KMS-11 (cell line): ENCODE results near the gene TEP1.

Experiments
- H2AFZ ChIP-seq: fragments of 200-600 bp; sonication (generic); 2 replicates; pipeline ENCODE4 v1.6.1; 2016; ENCODE audit warnings: antibody characterized with exemption, mixed run types, low read depth
- H3K27ac ChIP-seq: fragments of 200-600 bp; sonication (generic); 2 replicates; pipeline ENCODE4 v1.6.1; 2016; ENCODE audit warnings: mild to moderate bottlenecking, mixed run types
- H3K27me3 ChIP-seq: fragments of 200-600 bp; sonication (generic); 2 replicates; pipeline ENCODE4 v1.6.1; 2017; ENCODE audit warnings: mild to moderate bottlenecking, low read depth, mixed run types, moderate library complexity; ENCODE audit not compliant: insufficient read depth
- H3K36me3 ChIP-seq: fragments of 200-600 bp; sonication (generic); 2 replicates; pipeline ENCODE4 v1.6.1; 2017; ENCODE audit warnings: mild to moderate bottlenecking, mixed run types; ENCODE audit not compliant: insufficient read depth
- H3K4me1 ChIP-seq: fragments of 200-600 bp; sonication (generic); 2 replicates; pipeline ENCODE4 v1.6.1; 2016; ENCODE audit warnings: mild to moderate bottlenecking, low read depth, mixed run types; ENCODE audit not compliant: poor library complexity, severe bottlenecking
- H3K4me2 ChIP-seq: fragments of 200-600 bp; sonication (generic); 2 replicates; pipeline ENCODE4 v1.7.0; 2016; ENCODE audit warnings: mild to moderate bottlenecking, mixed run types
- H3K4me3 ChIP-seq: fragments of 200-600 bp; sonication (generic); IDR thresholded peaks from 2 replicates; pipeline ENCODE4 v1.6.1; 2017; ENCODE audit warnings: low read depth, low read length, mixed read lengths; ENCODE audit not compliant: insufficient read depth
- H3K79me2 ChIP-seq: fragments of 200-600 bp; sonication (generic); 2 replicates; pipeline ENCODE4 v1.6.1; 2016; ENCODE audit warnings: low read depth, mixed run types; ENCODE audit not compliant: insufficient read depth
- H3K9ac ChIP-seq: fragments of 200-600 bp; sonication (generic); 2 replicates; pipeline ENCODE4 v1.6.1; 2016; ENCODE audit warnings: mild to moderate bottlenecking, mixed run types
- H4K20me1 ChIP-seq: fragments of 200-600 bp; sonication (generic); 2 replicates; pipeline ENCODE4 v1.6.1; 2016; ENCODE audit warnings: mild to moderate bottlenecking, mixed run types; ENCODE audit not compliant: insufficient read depth
- TF ChIP-seq, protein P1 (sequence below): fragments of 200-600 bp; sonication (generic); conservative IDR thresholded peaks from 2 replicates; pipeline ENCODE4 v1.6.1; 2017; ENCODE audit warnings: low read depth, mild to moderate bottlenecking, antibody characterized with exemption, low read length, moderate library complexity, mixed read lengths

The TEP1 gene

DNA sequence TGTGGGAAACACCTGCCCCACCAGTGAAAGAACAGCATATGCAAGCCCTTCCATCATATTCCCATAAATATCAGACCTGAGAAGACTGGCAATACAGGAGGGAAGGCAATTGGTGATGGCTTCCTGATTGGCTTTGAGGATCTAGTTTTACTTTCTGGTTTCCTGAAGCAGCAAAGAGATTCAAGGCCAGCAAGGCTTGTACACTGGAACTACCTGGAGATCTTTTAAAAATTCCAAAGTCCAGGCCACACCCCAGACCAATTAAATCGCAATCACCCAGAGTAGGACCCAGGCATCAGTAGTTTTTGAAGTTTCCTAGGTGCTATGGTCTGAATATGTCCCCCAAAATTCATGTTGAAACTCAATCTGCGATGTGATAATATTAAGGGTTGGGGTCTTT, 2.9 kb upstream of the TEP1 start:
- Histone ChIP-seq H3K4me2 (peak overlapping the region; percentile 18; the same call in 1 of the 2 replicates), H3K27me3 (no peaks in the 10 kb centered on the region), H4K20me1 (no peaks in the 10 kb centered on the region), H3K79me2 (no peaks in the 10 kb centered on the region; the same call in 1 of the 2 replicates), H3K4me1 (peaks cover 22% of the 10 kb centered on the region), H3K9ac (no peak overlapping the region), H3K27ac (no peak overlapping the region), H3K4me3 (no peak overlapping the region), H2AFZ (peak overlapping the region; percentile 66), H3K36me3 (no peaks in the 10 kb centered on the region)
- TF ChIP-seq, protein P1, sequence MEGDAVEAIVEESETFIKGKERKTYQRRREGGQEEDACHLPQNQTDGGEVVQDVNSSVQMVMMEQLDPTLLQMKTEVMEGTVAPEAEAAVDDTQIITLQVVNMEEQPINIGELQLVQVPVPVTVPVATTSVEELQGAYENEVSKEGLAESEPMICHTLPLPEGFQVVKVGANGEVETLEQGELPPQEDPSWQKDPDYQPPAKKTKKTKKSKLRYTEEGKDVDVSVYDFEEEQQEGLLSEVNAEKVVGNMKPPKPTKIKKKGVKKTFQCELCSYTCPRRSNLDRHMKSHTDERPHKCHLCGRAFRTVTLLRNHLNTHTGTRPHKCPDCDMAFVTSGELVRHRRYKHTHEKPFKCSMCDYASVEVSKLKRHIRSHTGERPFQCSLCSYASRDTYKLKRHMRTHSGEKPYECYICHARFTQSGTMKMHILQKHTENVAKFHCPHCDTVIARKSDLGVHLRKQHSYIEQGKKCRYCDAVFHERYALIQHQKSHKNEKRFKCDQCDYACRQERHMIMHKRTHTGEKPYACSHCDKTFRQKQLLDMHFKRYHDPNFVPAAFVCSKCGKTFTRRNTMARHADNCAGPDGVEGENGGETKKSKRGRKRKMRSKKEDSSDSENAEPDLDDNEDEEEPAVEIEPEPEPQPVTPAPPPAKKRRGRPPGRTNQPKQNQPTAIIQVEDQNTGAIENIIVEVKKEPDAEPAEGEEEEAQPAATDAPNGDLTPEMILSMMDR = no peak

DNA sequence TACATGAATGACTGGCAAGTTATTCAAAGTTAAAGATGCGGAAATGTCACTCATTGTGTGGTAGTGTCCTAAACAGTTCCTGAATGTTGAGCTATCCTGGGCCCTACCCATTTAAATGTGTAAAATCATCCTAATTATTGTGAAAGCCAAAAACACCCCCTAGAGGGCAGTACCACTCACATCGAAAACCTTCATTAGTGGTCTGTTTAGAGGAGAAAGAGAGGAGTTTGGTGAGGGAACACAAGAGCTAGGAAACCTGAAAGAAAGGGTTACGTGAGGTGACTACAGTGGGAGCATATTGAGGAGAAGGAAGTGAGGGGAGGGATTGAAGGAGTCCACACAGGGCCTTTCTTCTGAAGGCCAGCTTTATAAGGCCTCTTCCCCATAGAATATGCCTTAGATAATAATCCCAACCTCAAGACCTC, 2.5 kb upstream of the TEP1 start:
- no peaks in the 10 kb centered on the region for H4K20me1 ChIP-seq
- H3K79me2 ChIP-seq = no peaks in the 10 kb centered on the region; the same call in 1 of the 2 replicates
- H3K36me3 ChIP-seq = no peaks in the 10 kb centered on the region
- H2AFZ ChIP-seq = peak overlapping the region; percentile 66
- H3K27ac ChIP-seq = no peak overlapping the region
- no peak overlapping the region for H3K4me3 ChIP-seq
- H3K9ac ChIP-seq = no peak overlapping the region
- H3K4me1 ChIP-seq = peaks cover 22% of the 10 kb centered on the region
- H3K4me2 ChIP-seq = peak overlapping the region; percentile 18; the same call in 1 of the 2 replicates
- TF ChIP-seq, protein P1 = peak; percentile 73
- H3K27me3 ChIP-seq = no peaks in the 10 kb centered on the region

DNA sequence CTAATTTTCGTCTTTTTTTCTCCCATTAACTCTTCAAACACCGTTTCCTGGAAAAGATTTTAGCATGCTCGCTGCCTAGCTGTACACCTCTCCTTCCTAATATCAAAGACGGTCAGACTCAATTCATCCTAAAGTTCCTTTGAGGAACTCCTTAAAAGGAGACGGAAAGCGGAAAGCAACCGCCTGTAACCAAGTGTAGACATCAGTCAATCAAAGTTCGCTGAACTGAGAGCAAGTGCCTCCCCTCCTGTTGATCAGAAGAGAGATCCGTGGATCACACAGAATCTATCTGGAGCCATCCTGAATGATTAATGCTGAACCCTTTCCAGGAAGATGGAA, 412 bp upstream of the TEP1 start:
- Histone ChIP-seq H2AFZ (peak overlapping the region; percentile 90), H3K36me3 (no peaks in the 10 kb centered on the region), H3K27ac (no peak overlapping the region; the same call in 1 of the 2 replicates), H3K9ac (peak overlapping the region; percentile 50; the same call in 1 of the 2 replicates), H3K27me3 (no peaks in the 10 kb centered on the region), H3K4me3 (no peak overlapping the region), H3K4me1 (peaks cover 22% of the 10 kb centered on the region), H3K79me2 (no peaks in the 10 kb centered on the region; the same call in 1 of the 2 replicates), H3K4me2 (peak overlapping the region; percentile 91), H4K20me1 (no peaks in the 10 kb centered on the region)
- TF ChIP-seq, protein P1 = no peak

DNA sequence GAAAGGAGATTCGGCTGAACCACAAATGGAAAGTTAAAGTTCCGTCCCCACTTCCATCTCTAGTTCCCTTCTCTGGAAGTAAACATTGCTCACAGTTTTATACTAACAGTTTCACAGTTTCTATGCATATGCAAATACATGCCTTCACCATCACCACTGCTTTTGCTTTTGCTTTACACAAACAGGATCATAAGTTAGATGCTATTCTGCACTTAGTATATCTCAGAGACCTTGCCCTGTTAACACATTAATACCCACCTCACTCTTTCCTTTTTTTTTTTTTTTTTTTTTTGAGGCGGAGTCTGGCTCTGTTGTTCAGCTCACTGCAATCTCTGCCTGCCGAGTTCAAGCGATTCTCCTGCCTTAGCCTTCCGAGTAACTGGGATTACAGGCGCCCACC, 890 bp downstream of the TEP1 start:
- Histone ChIP-seq H3K9ac (peak overlapping the region; percentile 50; the same call in 1 of the 2 replicates), H3K27ac (peak overlapping the region; percentile 55; the same call in 1 of the 2 replicates), H3K79me2 (no peaks in the 10 kb centered on the region; the same call in 1 of the 2 replicates), H3K4me3 (no peak overlapping the region), H2AFZ (no peak overlapping the region; the same call in 1 of the 2 replicates), H3K4me2 (peak overlapping the region; percentile 91), H3K4me1 (peaks cover 22% of the 10 kb centered on the region), H4K20me1 (no peaks in the 10 kb centered on the region), H3K36me3 (no peaks in the 10 kb centered on the region), H3K27me3 (no peaks in the 10 kb centered on the region)
- TF ChIP-seq, protein P1 = no peak
